ENCODE measurements around the gene ARL14. TPM values are rescaled to one million over a fixed set of nuclear protein-coding genes. Genes with fewer than 3 reads are reported as not detected.

Gene ARL14
- total RNA-seq, 1 experiment from 2014 or later = not detected

GRCh38 chr3:160675566-160676124 lies 1.3 kb upstream of the ARL14 start:
- Histone ChIP-seq H3T11ph (ENCODE audit: low read length) (no peak overlapping the region), H3K4me2 (ENCODE audit: insufficient read depth, insufficient read length, low read length) (no peak overlapping the region), H2BK20ac (ENCODE audit: low read depth, low read length, poor library complexity, severe bottlenecking) (no peak overlapping the region), H2BK120ac (ENCODE audit: low read depth, low read length, poor library complexity, severe bottlenecking) (no peak overlapping the region), H2BK12ac (ENCODE audit: insufficient read length, low read depth, low read length) (no peak overlapping the region), H3K9me3 (ENCODE audit: control insufficient read depth, low read depth, low read length) (no peaks in the 10 kb centered on the region), H2AK5ac (ENCODE audit: insufficient read length, low read length) (no peak overlapping the region), H4K5ac (ENCODE audit: insufficient read length, low read depth, low read length) (no peak overlapping the region), H2BK5ac (ENCODE audit: insufficient read length, low read length) (no peak overlapping the region), H3K23me2 (ENCODE audit: insufficient read length, low read depth, low read length, poor library complexity, severe bottlenecking) (no peaks in the 10 kb centered on the region), H3K23ac (ENCODE audit: insufficient read length, low read depth, low read length) (no peak overlapping the region), H3K9ac (ENCODE audit: extremely low read depth, insufficient read length, low read length) (no peak overlapping the region), H3K79me1 (ENCODE audit: insufficient read depth, low read depth, low read length, poor library complexity, severe bottlenecking) (no peaks in the 10 kb centered on the region), H3K18ac (ENCODE audit: insufficient read length, low read depth, low read length) (no peak overlapping the region), H3K4ac (ENCODE audit: low read depth, low read length) (no peak overlapping the region), H3K56ac (ENCODE audit: insufficient read length, low read depth, low read length) (no peak overlapping the region), H2BK15ac (ENCODE audit: low read depth, low read length) (no peak overlapping the region), H2AFZ (ENCODE audit: low read length) (no peak overlapping the region), H3K14ac (ENCODE audit: insufficient read depth, low read length) (no peak overlapping the region), H3K4me1 (ENCODE audit: insufficient read depth, low read length) (peaks cover 8% of the 10 kb centered on the region; the same call in 1 of the 2 replicates), H4K20me1 (ENCODE audit: control insufficient read depth, insufficient read depth, insufficient read length) (no peaks in the 10 kb centered on the region), H3K27me3 (ENCODE audit: insufficient read depth, low read length) (no peaks in the 10 kb centered on the region), H4K8ac (replicated peaks; ENCODE audit: insufficient read length, low read depth, low read length) (no peak overlapping the region), H4K91ac (ENCODE audit: insufficient read length, low read depth, low read length) (no peak overlapping the region), H3K27ac (ENCODE audit: insufficient read length, low read depth, low read length) (no peak overlapping the region), H3K79me2 (ENCODE audit: insufficient read depth, low read length) (no peaks in the 10 kb centered on the region)
- no peak overlapping the region for H3K27ac Mint-ChIP-seq
- H3K27me3 Mint-ChIP-seq (ENCODE audit: low read depth) = no peaks in the 10 kb centered on the region
- H3K4me1 Mint-ChIP-seq = peaks cover 13 to 16% of the 10 kb centered on the region in 2 experiments
- no peaks in the 10 kb centered on the region for H3K9me3 Mint-ChIP-seq
- H3K4me3 Mint-ChIP-seq = no peak overlapping the region
- no peak for DNase-seq
- H3K36me3 Mint-ChIP-seq (ENCODE audit: insufficient read depth in 1 of 3, low read depth in 3 of 3) = no peaks in the 10 kb centered on the region
- TF ChIP-seq, protein P1, sequence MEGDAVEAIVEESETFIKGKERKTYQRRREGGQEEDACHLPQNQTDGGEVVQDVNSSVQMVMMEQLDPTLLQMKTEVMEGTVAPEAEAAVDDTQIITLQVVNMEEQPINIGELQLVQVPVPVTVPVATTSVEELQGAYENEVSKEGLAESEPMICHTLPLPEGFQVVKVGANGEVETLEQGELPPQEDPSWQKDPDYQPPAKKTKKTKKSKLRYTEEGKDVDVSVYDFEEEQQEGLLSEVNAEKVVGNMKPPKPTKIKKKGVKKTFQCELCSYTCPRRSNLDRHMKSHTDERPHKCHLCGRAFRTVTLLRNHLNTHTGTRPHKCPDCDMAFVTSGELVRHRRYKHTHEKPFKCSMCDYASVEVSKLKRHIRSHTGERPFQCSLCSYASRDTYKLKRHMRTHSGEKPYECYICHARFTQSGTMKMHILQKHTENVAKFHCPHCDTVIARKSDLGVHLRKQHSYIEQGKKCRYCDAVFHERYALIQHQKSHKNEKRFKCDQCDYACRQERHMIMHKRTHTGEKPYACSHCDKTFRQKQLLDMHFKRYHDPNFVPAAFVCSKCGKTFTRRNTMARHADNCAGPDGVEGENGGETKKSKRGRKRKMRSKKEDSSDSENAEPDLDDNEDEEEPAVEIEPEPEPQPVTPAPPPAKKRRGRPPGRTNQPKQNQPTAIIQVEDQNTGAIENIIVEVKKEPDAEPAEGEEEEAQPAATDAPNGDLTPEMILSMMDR (conservative IDR thresholded peaks at IDR 0.05) = no peak
